Activated naive CD4-positive, alpha-beta T cell treated with anti-CD3 and anti-CD28 coated beads for 36 hours (primary cell): ENCODE measurements around the gene TTLL3. TPM values are rescaled to one million over a fixed set of nuclear protein-coding genes. Genes with fewer than 3 reads are reported as not detected.

ENCODE experiments used
- CTCF ChIA-PET: fragments of 350-600 bp; sonication (Branson Sonifier 250); formaldehyde crosslinking; loops from one replicate; lab custom pipeline; 2021; ENCODE audit warnings: antibody characterized with exemption; lab: Charles Lee
- DNase-seq: peaks from one replicate; pipeline ENCODE4 v3.0.0-alpha.2; 2020
- H3K27ac Mint-ChIP-seq: one replicate; pipeline ENCODE4 v1.8.0; 2021; ENCODE audit warnings: mild to moderate bottlenecking, mixed read lengths
- H3K27me3 Mint-ChIP-seq: one replicate; pipeline ENCODE4 v1.8.0; 2021; ENCODE audit warnings: low read depth, mixed read lengths
- H3K36me3 Mint-ChIP-seq: one replicate; pipeline ENCODE4 v1.8.0; 2021; ENCODE audit warnings: low read depth, mixed read lengths
- H3K4me1 Mint-ChIP-seq: one replicate; pipeline ENCODE4 v1.8.0; 2021; ENCODE audit warnings: low read depth, mixed read lengths
- H3K4me3 Mint-ChIP-seq: one replicate; pipeline ENCODE4 v1.8.0; 2021; ENCODE audit warnings: mild to moderate bottlenecking, moderate library complexity, mixed read lengths
- H3K9me3 Mint-ChIP-seq: one replicate; pipeline ENCODE4 v1.8.0; 2021; ENCODE audit warnings: mixed read lengths
- intact Hi-C: fragments of 100-400 bp; cut with micrococcal nuclease; formaldehyde crosslinking; loops from one replicate; pipeline ENCODE4 v1.15.1; 2023
- total RNA-seq, 2 experiments: library from RNA; stranded (reverse); gene quantifications; one replicate each; pipeline ENCODE4 v1.2.3, GENCODE V29; 2021

Gene TTLL3
- total RNA-seq, 2 experiments from 2014 or later = 46.3 to 47.1 TPM

GRCh38 chr3:9883706-9884554 is 73.9 kb downstream of the TTLL3 start:
- Mint-ChIP-seq H3K9me3 (no peaks in the 10 kb centered on the region), H3K27ac (no peak overlapping the region), H3K4me3 (no peak overlapping the region), H3K4me1 (no peaks in the 10 kb centered on the region), H3K36me3 (no peaks in the 10 kb centered on the region), H3K27me3 (no peaks in the 10 kb centered on the region)
- CTCF ChIA-PET = interaction anchor here (0.5 to 0.7 kb wide), 3 partner anchors 30 to 99 kb away, joined by 3 to 4 read pairs (median 3); no protein-coding TSS in a partner anchor
- intact Hi-C loops = no loop called here
- DNase-seq = no peak

- no peaks in the 10 kb centered on the region for H3K27me3 Mint-ChIP-seq
- no peak for DNase-seq
- no peak overlapping the region for H3K4me3 Mint-ChIP-seq
- H3K36me3 Mint-ChIP-seq = no peaks in the 10 kb centered on the region
- H3K9me3 Mint-ChIP-seq = no peaks in the 10 kb centered on the region
- H3K4me1 Mint-ChIP-seq = peaks cover 3% of the 10 kb centered on the region
- H3K27ac Mint-ChIP-seq = no peak overlapping the region
- CTCF ChIA-PET = no interaction called here
- intact Hi-C loops = no loop called here
Measured at GRCh38 chr3:9884555-9885165, 74.6 kb downstream of the TTLL3 start.

Other genes starting within 250 kb of the TTLL3 start
- 10 to 100 TPM; 30.8 to 33.6 TPM for gene MTMR14, start 160.8 kb upstream of the TTLL3 start, total RNA-seq
- gene CPNE9, start 106.4 kb upstream of the TTLL3 start, total RNA-seq = not detected
- 10 to 100 TPM; 16.8 to 19.4 TPM for gene BRPF1, start 78.5 kb upstream of the TTLL3 start, total RNA-seq
- gene OGG1, start 60.3 kb upstream of the TTLL3 start, total RNA-seq = 10 to 100 TPM; 26.1 to 28.5 TPM
- 10 to 100 TPM; 18.9 to 19.5 TPM for gene CAMK1, start 40.3 kb upstream of the TTLL3 start, total RNA-seq
- 10 to 100 TPM; 62.4 to 67.6 TPM for gene TADA3, start 17.8 kb upstream of the TTLL3 start, total RNA-seq
- 100 to 1,000 TPM; 141 to 144 TPM for gene ARPC4, start 17.2 kb upstream of the TTLL3 start, total RNA-seq
- 10 to 100 TPM; 82.0 to 83.7 TPM for gene RPUSD3, start 33.7 kb downstream of the TTLL3 start, total RNA-seq
- gene CIDEC, start 70.0 kb downstream of the TTLL3 start, total RNA-seq = not detected
- gene JAGN1, start 80.3 kb downstream of the TTLL3 start, total RNA-seq = 10 to 100 TPM; 11.7 to 13.6 TPM
- under 1 TPM; 0.24 to 0.25 TPM for gene IL17RE, start 92.6 kb downstream of the TTLL3 start, total RNA-seq
- under 1 TPM; 0.21 to 0.44 TPM for gene IL17RC, start 106.8 kb downstream of the TTLL3 start, total RNA-seq
- 10 to 100 TPM; 15.7 to 19.9 TPM for gene CRELD1, start 123.6 kb downstream of the TTLL3 start, total RNA-seq
- 1 to 10 TPM; 5.8 to 6.7 TPM for gene PRRT3, start 142.1 kb downstream of the TTLL3 start, total RNA-seq
- 10 to 100 TPM; 28.4 to 32.0 TPM for gene EMC3, start 176.6 kb downstream of the TTLL3 start, total RNA-seq
- 10 to 100 TPM; 86.3 to 90.8 TPM for gene FANCD2, start 216.2 kb downstream of the TTLL3 start, total RNA-seq